GM19043 (cell line): ENCODE data around the gene F12.
A peak's percentile ranks its signal among the peaks of the same experiment; 100 is the strongest.
"Not testable (repeated sequence)": the region's sequence is repeated elsewhere in the genome, so short reads cannot be mapped to it uniquely, and the experiment has no call there.

Experiments
- ATAC-seq: cut with Tn5 transposase; IDR thresholded peaks from one replicate; pipeline ENCODE4 v1.9.1; 2021; ENCODE audit warnings: low read depth; ENCODE audit not compliant: unreplicated experiment

F12 gene

DNA sequence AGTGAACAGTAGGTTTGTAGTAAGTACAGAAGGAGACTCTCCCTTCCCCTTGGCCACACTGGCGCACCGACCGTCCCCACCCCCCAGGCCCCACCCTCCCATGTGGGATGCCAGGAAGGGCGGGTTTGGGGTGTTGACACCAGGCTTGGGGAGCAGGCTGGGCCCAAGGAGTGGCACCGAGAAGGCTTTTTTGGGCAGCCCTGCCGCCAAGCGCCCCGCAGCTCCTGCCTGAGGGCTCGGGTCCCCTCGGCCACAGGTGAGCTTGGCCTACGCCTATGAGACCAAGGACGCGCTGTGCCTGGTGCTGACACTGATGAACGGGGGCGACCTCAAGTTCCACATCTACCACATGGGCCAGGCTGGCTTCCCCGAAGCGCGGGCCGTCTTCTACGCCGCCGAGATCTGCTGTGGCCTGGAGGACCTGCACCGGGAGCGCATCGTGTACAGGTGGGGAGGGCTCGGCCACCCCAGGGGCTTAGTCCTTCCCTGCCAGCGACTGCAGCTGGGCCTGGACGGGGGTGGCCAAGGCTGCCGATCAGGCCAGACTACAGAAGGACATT is 24.4 kb upstream of the F12 start:
- ATAC-seq, result no peak

DNA sequence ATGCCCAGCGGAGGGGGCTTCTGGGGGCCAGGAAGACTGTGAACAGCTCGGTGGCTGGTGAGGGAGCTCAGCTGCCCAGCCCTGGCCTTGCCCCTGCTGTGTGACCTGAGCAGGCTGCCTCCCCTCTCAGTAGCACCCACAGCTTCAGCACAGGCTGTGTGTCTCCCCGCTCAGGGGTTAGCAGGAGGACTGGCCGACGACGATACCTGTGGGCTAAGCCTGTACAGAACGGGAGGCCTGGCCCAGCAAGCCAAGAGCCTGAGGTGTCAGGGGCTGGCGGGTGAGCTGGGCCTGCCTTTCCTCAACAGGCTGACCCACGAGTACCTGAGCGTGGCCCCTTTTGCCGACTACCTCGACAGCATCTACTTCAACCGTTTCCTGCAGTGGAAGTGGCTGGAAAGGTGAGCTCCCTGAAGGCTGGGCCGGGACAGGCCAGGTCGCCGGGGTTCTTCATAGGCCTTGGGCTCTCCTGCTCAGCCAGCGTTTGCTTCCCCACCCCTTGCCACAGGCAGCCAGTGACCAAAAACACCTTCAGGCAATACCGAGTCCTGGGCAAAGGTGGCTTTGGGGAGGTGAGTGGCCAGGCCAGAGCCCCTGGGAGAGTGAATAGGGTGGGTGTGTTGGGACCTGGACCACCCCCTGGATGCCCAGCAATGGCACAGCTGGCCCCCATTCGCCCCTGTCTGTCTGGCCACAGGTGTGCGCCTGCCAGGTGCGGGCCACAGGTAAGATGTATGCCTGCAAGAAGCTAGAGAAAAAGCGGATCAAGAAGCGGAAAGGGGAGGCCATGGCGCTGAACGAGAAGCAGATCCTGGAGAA is 23.7 kb upstream of the F12 start:
- no peak for ATAC-seq

DNA sequence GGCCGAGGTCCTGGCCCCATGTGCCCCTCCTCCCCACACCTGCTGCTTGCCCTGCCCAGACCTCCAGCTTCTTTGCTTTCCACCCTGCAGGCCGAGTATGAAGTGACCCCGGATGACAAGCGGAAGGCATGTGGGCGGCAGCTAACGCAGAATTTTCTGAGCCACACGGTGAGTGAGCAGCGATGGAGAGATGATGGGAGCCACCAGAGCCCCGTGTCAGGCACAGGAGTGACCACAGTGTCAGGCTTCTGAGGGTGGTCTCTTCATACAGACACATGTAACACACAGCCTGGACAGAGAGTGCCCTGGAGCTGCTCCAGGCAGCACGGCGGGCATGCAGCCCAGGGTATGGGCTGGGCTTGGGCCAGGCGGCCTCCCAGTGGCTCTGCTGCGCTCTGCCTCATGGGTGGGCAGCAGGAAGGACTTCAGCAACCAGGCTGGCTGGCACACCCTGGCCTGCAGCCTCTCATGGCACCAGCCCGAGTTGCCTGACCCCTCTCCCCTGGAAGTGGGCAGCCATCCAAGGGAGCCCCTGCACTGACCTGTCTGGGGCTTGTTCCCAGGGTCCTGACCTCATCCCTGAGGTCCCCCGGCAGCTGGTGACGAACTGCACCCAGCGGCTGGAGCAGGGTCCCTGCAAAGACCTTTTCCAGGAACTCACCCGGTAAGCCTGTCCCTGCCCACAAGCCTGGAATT is 22.9 kb upstream of the F12 start:
- peak; percentile 5 for ATAC-seq

DNA sequence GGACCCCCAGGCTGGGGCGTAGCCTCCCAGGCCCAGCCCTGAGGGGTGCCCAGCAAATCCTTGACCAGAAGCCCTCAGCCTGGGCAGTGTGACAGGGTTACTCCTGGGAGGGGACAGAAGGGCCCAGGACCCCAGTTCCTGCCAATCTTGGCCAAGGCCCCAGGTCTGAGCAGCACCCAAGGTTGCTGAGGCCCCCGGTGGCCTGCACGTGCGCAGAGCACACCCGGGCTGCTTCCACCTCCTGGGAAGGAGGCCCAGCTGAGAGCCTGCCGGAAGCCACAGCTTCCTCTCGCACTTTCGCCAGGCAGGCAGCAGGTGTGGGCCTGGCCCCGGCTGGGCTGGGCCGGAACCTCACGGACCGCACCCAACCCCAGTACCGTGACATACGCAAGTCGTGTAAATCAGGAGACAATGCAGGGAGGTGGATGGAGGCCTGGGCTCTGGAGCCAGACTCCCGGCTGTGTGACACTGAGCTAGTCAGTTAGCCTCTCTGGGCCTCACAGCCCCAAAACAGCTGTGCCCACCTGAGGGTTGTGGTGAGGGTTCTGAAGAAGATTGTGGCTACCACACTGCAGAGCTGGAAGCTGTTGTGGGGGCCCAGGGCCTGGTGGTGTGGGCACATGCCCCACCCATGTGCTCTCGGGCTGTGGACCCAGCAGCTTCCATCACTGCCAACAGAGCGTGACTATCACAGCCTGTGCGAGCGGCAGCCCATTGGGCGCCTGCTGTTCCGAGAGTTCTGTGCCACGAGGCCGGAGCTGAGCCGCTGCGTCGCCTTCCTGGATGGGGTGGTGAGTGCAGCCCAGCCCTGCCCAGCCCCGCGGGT is 22.2 kb upstream of the F12 start:
- ATAC-seq, result peak; percentile 41

DNA sequence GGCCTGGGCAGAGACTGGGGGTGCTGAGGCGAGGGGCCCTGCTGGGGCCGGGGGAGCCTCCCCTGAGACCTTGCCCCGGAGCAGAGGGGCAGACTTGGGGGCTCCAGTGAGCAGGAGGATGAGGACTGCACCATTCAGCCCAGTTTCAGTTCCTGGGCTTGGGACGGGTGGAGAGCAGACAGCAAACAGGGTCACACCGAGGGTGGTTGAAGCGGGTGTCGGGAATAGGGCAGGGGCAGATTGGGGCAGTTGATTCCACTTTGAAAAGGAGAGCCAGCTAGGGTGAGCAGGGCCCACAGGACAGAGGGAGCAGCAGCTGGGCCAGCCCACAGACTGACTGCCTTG is 21.6 kb upstream of the F12 start:
- no peak for ATAC-seq

DNA sequence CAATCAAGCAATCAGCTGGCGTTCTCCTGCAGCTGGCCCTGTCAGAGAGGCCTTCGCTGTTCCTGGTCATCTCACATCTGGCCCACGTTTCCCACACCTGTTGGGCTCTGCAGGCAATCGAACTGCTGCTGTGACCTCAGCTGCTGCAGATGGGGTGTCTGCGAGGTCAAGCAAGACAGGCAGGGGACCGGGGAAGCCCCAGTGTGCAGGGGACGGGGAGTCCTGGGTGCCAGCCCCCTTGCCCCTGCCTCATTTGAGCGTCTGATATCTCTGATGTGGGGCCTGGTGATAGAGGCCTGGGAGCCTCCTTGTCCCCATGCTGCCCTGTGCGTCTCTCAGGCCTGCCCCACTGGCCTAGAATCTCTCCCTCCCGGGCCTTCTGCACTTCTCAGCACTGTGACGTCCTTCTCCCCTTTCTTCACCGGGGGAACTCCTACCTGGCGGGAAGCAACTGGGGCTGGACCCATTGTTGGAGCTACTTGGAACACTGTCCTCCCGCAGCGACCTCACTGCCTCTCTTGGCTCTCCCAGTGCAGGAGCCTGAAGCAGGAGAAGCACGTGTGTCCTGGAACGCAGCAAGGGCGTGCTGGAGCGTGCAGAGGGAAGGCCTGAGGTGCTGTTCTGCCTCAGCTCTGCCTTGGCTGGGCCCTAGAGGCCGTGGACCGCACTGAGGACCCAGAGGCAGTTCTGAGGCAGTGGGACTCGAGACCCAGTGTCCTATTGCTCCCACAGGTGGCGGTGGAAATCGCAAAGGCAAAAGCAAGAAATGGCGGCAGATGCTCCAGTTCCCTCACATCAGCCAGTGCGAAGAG is 21.0 kb upstream of the F12 start:
- no peak for ATAC-seq

DNA sequence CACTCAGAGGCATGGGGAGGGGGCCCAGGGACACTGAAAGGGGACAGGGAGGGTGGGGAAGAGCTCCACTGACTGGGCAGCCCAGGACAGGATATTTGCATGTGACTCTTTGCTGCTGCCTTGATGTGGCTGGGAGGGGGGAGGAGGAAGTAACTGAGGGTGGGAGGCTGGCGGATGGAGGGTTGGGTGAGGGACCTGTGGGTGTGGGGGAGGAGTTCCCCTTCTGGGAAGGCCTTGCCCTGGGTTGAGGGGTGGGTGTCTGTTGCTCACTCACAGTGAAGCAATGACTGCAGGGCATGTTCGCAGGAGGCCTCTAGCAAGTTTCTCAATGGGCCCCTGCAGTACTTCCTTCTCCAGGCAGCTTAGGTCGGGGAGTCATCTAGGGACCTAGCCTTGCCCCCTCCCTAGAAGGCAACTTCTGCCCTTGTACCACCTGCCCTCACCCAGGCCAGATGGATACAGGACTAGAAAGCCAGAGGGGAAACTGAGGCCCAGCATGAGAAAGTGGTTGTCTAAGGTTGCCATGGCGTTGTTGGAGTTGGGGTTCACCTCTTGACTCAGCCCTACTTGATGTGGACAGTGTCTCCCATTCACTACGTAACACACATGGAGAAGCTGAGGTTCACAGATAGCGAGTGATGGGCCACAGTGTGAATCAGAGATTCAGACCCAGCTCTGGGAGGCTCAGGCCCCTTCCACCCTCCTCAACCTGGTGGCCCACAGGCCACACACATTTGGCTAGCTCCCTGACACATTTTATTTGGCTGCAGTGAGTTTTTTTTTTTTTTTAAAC is 20.1 kb upstream of the F12 start:
- no peak for ATAC-seq

DNA sequence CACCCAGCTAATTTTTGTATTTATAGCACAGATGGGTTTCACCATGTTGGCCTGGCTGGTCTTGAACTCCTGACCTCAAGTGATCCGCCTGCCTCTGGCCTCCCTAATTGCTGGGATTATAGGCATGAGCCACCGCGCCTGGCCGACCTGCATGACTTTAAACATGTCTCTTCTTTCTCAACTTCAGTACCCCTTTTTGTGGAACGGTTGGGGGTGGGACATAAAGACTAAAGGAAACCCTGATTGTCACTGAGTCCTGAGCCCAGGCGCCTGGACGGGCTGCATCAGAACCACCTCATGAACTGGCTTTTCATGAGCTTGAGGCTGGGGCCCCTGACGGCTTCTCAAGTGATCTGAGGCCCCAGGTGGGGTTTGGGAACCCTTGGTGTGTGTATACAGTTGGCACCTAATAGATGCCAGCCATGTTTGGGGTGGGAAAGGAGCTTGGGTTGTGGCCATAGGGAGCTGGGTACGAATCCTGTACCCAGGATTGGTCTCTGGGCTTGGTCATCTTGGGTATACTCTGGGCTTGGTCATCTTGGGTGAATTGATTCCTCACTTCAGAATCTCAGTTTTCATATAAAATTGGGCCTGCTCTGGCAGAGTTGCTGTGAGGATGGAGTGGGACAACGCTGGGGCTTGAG is 19.3 kb upstream of the F12 start:
- ATAC-seq, result no peak

DNA sequence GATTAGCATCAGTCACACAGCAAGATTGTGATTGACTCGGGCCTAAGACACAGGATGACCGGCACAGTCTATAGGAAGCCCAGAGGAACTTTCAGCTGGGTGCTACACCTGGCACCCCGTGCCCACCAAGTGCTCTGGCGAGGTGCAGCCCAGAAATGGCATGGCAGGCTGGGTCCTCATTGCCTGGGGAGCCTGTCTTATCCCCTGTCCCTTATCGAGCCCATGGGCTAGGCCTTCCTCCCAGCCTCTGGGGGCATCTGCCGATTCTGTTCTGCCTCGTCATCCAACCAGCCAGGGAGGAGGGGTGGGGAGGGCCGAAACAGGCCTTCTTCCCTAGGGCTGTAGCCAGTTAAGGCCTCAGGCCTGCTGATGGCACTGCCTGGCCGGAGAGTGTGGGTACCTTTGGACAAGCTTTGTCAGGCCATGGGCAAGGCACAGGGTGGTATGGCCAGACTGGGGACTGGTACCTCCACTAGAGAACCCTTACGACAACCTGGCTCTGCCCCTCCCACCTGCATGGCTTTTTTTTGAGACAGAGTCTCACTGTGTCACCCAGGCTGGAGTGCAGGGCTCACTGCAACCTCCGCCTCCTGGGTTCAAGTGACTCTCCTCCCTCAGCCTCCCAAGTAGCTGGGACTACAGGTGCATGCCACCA is 18.7 kb upstream of the F12 start:
- no peak for ATAC-seq

DNA sequence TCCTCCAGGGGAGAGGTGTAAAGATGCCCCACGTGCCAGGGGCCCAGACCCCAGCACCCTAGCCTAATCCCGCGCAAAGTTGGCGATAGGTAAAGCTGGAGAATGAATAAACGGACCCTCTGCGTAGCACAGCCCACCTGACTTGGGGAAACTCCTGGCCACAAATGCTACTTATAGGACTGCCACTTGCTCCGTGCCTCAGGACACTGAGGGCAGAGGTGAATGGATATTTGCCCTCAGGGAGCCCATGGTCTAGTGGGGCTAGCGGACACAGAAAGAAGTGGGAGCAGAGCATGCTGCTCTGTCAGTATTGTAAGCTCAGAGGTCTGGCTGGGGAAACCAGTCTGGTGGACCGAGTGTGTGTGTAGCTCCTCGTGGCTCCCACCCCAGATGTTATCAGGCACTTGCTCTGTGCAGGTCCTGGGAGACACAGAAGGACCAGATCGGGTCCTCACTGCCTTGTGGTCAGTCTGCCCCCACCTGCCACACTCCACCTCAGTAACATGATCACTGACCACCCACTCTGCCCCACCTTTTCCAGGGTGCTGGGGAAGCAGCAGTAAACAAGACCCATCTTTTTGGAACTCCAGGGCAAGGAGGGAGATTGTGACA is 18.0 kb upstream of the F12 start:
- ATAC-seq, result no peak

DNA sequence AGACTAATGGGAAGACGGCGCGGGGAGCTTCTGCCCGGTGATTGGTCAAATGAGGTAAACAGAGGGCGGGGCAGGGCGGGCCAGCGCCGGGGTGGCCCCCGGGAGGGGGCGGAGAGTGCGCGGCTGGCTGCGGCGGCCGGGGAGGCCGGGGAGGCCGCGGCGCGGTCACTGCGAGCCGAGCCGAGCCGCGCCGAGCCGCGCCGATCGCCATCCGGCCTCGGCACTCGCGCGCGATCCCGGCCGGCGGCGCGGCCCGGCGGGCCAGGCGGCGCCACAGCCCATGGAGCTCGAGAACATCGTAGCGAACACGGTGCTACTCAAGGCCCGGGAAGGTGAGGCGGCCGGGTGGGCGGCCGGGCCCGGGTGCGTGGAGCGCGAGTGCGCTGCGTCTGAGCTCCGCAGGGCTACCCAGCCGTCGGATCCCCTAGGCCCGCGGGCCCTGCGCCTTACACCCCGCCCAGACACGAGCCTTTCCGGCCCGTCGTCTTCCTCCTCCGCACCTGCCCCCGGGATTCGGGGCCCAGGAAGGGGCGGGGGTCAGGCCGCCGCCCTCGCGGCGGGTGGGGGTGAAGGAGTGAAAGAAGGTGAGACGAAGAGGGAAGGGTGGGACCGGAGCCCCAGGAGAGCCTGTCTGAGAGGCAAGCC is 17.3 kb upstream of the F12 start, which contains the start of gene GRK6:
Gene GRK6, plus strand, starts transcription at position 111 of the 645 bp plus-strand sequence. Its CDS starts 170 bp downstream, at position 281.
- peak; percentile 3 for ATAC-seq

DNA sequence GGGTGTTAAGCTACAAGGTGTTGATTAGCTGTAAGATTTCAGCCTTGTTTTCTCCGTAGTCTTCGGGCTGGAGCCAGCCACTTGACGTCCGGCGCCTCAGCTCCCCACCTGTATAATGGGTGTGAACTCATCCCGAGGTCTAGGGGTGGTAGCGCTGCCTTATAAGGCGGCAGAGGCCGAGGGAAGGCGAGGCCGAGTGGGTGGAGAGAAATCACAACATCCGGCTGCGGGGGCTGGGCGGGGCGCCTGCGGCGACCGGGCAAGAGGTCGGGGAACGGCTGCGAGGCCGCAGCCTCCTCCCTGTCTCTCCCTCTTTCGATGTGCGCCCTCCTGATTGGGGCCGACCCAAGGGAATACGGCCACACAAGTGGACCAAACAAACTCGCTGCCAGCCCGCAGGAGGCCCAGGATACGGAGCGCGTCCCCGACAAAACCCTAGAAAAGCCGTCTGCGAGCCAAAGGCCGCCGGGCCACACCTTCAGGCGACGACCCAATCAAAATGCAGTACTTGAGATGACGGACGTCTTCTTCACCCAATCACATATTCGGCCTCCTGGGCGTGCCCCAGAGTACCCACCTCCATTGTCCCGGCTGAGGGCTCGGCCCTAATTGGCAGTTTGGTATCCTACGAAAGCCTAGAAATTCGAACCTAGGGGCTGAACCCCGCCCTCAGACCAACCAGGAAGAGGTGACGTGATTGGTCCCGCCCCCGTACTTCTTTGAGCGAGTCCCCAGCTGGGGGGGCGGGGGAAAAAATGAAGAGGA is 16.6 kb upstream of the F12 start:
- peak; percentile 70 for ATAC-seq

DNA sequence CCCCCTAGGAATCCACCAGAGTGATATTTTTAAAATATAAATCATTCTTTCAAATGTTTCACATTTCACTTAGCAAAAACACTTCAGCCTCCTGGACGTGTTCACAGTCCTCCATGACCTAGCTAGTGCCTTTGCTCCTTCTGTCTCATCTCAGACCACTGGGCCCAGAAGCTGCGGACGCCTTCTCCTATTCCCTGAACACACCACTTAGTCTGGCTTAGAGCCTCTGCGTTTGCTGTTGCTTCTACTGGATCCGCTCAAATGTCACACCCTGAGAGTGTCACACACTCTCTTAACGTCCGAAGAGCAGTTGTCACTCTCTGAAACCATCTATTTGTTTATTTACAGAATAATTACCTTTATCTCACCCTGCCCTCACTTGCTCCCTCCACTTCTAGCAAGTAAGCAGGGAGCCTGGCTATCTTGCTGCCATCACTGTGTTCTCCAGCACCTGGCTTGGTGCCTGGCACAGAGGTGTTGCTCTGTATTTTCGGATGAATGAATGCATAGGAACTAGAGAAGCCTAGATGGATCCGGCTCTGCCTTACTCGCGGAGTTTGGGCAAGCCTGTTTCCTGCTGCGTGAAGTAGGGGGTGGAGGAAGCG is 15.9 kb upstream of the F12 start:
- no peak for ATAC-seq

DNA sequence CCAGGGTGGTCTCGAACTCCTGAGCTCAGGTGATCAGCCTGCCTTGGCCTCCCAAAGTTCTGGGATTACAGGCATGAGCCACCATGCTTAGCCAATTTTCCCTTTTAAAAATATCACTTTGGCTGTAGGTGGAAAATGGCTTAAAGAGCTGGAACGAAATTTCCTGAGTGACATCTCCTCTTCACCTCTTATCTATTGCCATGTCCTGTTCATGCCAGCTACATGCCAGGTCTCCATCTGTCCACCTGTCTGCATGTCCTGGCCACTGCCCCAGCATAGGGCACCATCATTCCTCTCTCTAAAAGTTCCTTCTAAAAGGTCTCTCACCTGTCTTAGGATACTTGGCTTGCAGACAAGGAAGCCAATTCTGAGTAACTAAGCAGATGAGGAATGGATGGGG is 14.3 kb upstream of the F12 start:
- ATAC-seq, result no peak

DNA sequence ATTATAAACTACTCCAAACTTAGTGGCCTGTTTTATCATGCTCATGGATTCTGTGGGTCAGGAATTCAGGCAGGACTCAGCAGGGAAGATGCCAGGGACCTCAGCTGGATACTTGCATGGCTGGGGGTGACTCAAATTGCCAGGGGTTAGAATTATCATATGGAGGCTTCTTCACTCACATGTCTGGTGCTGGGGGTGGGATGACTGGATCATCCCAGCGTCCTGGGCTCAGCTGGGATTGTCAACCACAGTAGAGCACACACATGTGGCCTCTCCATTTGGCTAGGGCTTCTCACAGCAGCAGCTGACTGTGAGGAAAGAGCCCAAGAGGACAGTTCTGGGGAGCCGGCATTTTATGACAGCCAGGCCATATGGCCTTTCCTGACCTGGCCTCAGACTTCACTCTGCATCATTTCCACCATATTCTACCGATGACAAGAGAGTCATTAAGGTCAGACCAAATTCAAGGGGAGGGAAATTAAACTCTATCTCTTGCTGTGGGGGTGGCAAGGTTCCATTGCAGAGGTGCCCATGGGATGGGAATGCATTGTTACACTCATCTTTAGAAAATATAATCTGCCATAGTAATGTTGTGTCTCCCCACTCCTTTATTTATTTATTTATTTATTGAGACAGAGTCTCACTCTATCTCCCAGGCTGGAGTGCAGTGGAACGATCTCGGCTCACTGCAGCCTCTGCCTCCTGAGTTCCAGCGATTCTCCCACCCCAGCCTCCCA is 11.9 kb upstream of the F12 start:
- no peak for ATAC-seq

DNA sequence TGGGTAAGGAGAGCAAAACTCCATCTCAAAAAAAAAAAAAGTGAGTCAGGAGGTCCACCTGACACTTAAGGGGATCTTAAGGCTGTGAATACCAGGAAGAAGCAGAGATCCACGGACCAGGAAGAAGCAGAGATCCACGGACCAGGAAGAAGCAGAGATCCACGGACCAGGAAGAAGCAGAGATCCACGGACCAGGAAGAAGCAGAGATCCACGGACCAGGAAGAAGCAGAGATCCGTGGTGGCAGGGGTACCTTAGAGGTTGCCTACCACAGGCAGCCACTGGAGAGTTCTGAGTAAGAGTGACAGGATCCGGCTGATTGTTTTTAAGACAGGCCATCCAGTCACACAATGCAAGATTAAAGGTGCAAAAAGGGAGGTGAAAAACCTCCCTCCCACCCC is 11.1 kb upstream of the F12 start:
- ATAC-seq, result not testable (repeated sequence)
